Measurements from ENCODE around the gene BNIP3.
"Not testable (repeated sequence)": the region's sequence is repeated elsewhere in the genome, so short reads cannot be mapped to it uniquely, and the experiment has no call there.

The BNIP3 gene

GRCh38 chr10:131968949-131969348, 12.8 kb downstream of the BNIP3 start:
- Histone ChIP-seq H2AFZ (ENCODE audit: low read depth, low read length) (no peak overlapping the region), H3K4me1 (ENCODE audit: insufficient read depth, low read length) (no peaks in the 10 kb centered on the region), H3K4me3 (ENCODE audit: low read length) (no peak overlapping the region), H3K36me3 (ENCODE audit: insufficient read depth, low read length) (peaks cover 57% of the 10 kb centered on the region), H3K9me3 (ENCODE audit: low read length) (no peaks in the 10 kb centered on the region), H3K27me3 (ENCODE audit: insufficient read depth, low read length) (no peaks in the 10 kb centered on the region)

GRCh38 chr10:131964298-131964697, 17.4 kb downstream of the BNIP3 start:
- H2AFZ ChIP-seq (ENCODE audit: low read depth, low read length), result no peak overlapping the region
- peaks cover 29% of the 10 kb centered on the region for H3K36me3 ChIP-seq (ENCODE audit: insufficient read depth, low read length)
- no peaks in the 10 kb centered on the region for H3K4me1 ChIP-seq (ENCODE audit: insufficient read depth, low read length)
- no peak overlapping the region for H3K4me3 ChIP-seq (ENCODE audit: low read length)
- H3K9me3 ChIP-seq (ENCODE audit: low read length), result no peaks in the 10 kb centered on the region
- H3K27me3 ChIP-seq (ENCODE audit: insufficient read depth, low read length), result no peaks in the 10 kb centered on the region

- Histone ChIP-seq H2AFZ (ENCODE audit: low read depth, low read length) (no peak overlapping the region), H3K36me3 (ENCODE audit: insufficient read depth, low read length) (peaks cover 28% of the 10 kb centered on the region)
These were observed 17.9 kb downstream of the BNIP3 start for GRCh38 chr10:131963811-131964210.

GRCh38 chr10:131963350-131963749, 18.4 kb downstream of the BNIP3 start:
- no peak overlapping the region for H3K4me3 ChIP-seq (ENCODE audit: low read length)
- peaks cover 27% of the 10 kb centered on the region for H3K36me3 ChIP-seq (ENCODE audit: insufficient read depth, low read length)
- H3K4me1 ChIP-seq (ENCODE audit: insufficient read depth, low read length), result no peaks in the 10 kb centered on the region
- no peaks in the 10 kb centered on the region for H3K27me3 ChIP-seq (ENCODE audit: insufficient read depth, low read length)
- peaks cover 2% of the 10 kb centered on the region for H3K9me3 ChIP-seq (ENCODE audit: low read length)
- H2AFZ ChIP-seq (ENCODE audit: low read depth, low read length), result no peak overlapping the region

More at GRCh38 chr10:131963811-131964210, 17.9 kb downstream of the BNIP3 start:
- H3K27me3 ChIP-seq (ENCODE audit: insufficient read depth, low read length), result no peaks in the 10 kb centered on the region
- no peaks in the 10 kb centered on the region for H3K9me3 ChIP-seq (ENCODE audit: low read length)
- no peak overlapping the region for H3K4me3 ChIP-seq (ENCODE audit: low read length)
- H3K4me1 ChIP-seq (ENCODE audit: insufficient read depth, low read length), result no peaks in the 10 kb centered on the region

- no peaks in the 10 kb centered on the region for H3K27me3 ChIP-seq (ENCODE audit: insufficient read depth, low read length)
- H2AFZ ChIP-seq (ENCODE audit: low read depth, low read length), result no peak overlapping the region
- H3K4me3 ChIP-seq (ENCODE audit: low read length), result no peak overlapping the region
- peaks cover 9% of the 10 kb centered on the region for H3K9me3 ChIP-seq (ENCODE audit: low read length)
- H3K4me1 ChIP-seq (ENCODE audit: insufficient read depth, low read length), result no peaks in the 10 kb centered on the region
- H3K36me3 ChIP-seq (ENCODE audit: insufficient read depth, low read length), result peaks cover 30% of the 10 kb centered on the region
These were observed 19.7 kb downstream of the BNIP3 start for GRCh38 chr10:131961777-131962662.

- H3K9me3 ChIP-seq (ENCODE audit: low read length), result peaks cover 10% of the 10 kb centered on the region
- no peaks in the 10 kb centered on the region for H3K27me3 ChIP-seq (ENCODE audit: insufficient read depth, low read length)
- no peak overlapping the region for H2AFZ ChIP-seq (ENCODE audit: low read depth, low read length)
- no peak overlapping the region for H3K4me3 ChIP-seq (ENCODE audit: low read length)
- peaks cover 38% of the 10 kb centered on the region for H3K36me3 ChIP-seq (ENCODE audit: insufficient read depth, low read length)
- H3K4me1 ChIP-seq (ENCODE audit: insufficient read depth, low read length), result no peaks in the 10 kb centered on the region
These were observed 20.5 kb downstream of the BNIP3 start for GRCh38 chr10:131961047-131961776.

- H3K4me3 ChIP-seq (ENCODE audit: low read length), result no peak overlapping the region
- H3K4me1 ChIP-seq (ENCODE audit: insufficient read depth, low read length), result no peaks in the 10 kb centered on the region
- H3K9me3 ChIP-seq (ENCODE audit: low read length), result peaks cover 10% of the 10 kb centered on the region
- H2AFZ ChIP-seq (ENCODE audit: low read depth, low read length), result no peak overlapping the region
- H3K27me3 ChIP-seq (ENCODE audit: insufficient read depth, low read length), result no peaks in the 10 kb centered on the region
- peaks cover 41% of the 10 kb centered on the region for H3K36me3 ChIP-seq (ENCODE audit: insufficient read depth, low read length)
These were observed 21.1 kb downstream of the BNIP3 start for GRCh38 chr10:131960631-131961046.

- H3K27me3 ChIP-seq (ENCODE audit: insufficient read depth, low read length), result no peaks in the 10 kb centered on the region
- H3K4me3 ChIP-seq (ENCODE audit: low read length), result no peak overlapping the region
- H3K9me3 ChIP-seq (ENCODE audit: low read length), result peaks cover 10% of the 10 kb centered on the region
- no peaks in the 10 kb centered on the region for H3K4me1 ChIP-seq (ENCODE audit: insufficient read depth, low read length)
- H3K36me3 ChIP-seq (ENCODE audit: insufficient read depth, low read length), result peaks cover 47% of the 10 kb centered on the region
- no peak overlapping the region for H2AFZ ChIP-seq (ENCODE audit: low read depth, low read length)
These were observed 21.9 kb downstream of the BNIP3 start for GRCh38 chr10:131959841-131960240.

- Histone ChIP-seq H3K9me3 (ENCODE audit: low read length) (peaks cover 10% of the 10 kb centered on the region), H3K27me3 (ENCODE audit: insufficient read depth, low read length) (no peaks in the 10 kb centered on the region), H3K4me3 (ENCODE audit: low read length) (no peak overlapping the region), H2AFZ (ENCODE audit: low read depth, low read length) (no peak overlapping the region), H3K36me3 (ENCODE audit: insufficient read depth, low read length) (peaks cover 75% of the 10 kb centered on the region), H3K4me1 (ENCODE audit: insufficient read depth, low read length) (no peaks in the 10 kb centered on the region)
These were observed 26.0 kb downstream of the BNIP3 start for GRCh38 chr10:131955591-131956340.

GRCh38 chr10:131954356-131954965, 27.3 kb downstream of the BNIP3 start:
- Histone ChIP-seq H2AFZ (ENCODE audit: low read depth, low read length) (no peak overlapping the region), H3K4me3 (ENCODE audit: low read length) (no peak overlapping the region), H3K27me3 (ENCODE audit: insufficient read depth, low read length) (no peaks in the 10 kb centered on the region), H3K36me3 (ENCODE audit: insufficient read depth, low read length) (peaks cover 77% of the 10 kb centered on the region), H3K4me1 (ENCODE audit: insufficient read depth, low read length) (no peaks in the 10 kb centered on the region), H3K9me3 (ENCODE audit: low read length) (peaks cover 11% of the 10 kb centered on the region)

- H2AFZ ChIP-seq (ENCODE audit: low read depth, low read length); H3K9me3 ChIP-seq (ENCODE audit: low read length); H3K4me1 ChIP-seq (ENCODE audit: insufficient read depth, low read length); H3K27me3 ChIP-seq (ENCODE audit: insufficient read depth, low read length); H3K4me3 ChIP-seq (ENCODE audit: low read length): not testable (repeated sequence)
- peaks cover 82% of the 10 kb centered on the region for H3K36me3 ChIP-seq (ENCODE audit: insufficient read depth, low read length)
These were observed 31.8 kb downstream of the BNIP3 start for GRCh38 chr10:131949908-131950307.

GRCh38 chr10:131949041-131949862, 32.5 kb downstream of the BNIP3 start:
- Histone ChIP-seq H3K36me3 (ENCODE audit: insufficient read depth, low read length) (peaks cover 82% of the 10 kb centered on the region), H2AFZ (ENCODE audit: low read depth, low read length) (no peak overlapping the region), H3K9me3 (ENCODE audit: low read length) (peaks cover 9% of the 10 kb centered on the region), H3K4me1 (ENCODE audit: insufficient read depth, low read length) (no peaks in the 10 kb centered on the region), H3K4me3 (ENCODE audit: low read length) (no peak overlapping the region), H3K27me3 (ENCODE audit: insufficient read depth, low read length) (no peaks in the 10 kb centered on the region)

All from neuron (in vitro differentiated cells).